Fibroblast of skin of right quadriceps (primary cell): Measurements from ENCODE around the gene MAEA.

ENCODE experiments used
- DNase-seq: peaks from one replicate; pipeline ENCODE4 v3.0.0-alpha.2; 2013

The MAEA gene

GRCh38 chr4:1289207-1290164, at the start of gene MAEA:
Gene MAEA, plus strand, starts transcription at chr4:1289891. Its CDS starts 23 bp downstream, at chr4:1289914.
- peak; percentile 96 for DNase-seq

GRCh38 chr4:1239950-1240307, 49.8 kb upstream of the MAEA start:
- DNase-seq, result no peak

DNA sequence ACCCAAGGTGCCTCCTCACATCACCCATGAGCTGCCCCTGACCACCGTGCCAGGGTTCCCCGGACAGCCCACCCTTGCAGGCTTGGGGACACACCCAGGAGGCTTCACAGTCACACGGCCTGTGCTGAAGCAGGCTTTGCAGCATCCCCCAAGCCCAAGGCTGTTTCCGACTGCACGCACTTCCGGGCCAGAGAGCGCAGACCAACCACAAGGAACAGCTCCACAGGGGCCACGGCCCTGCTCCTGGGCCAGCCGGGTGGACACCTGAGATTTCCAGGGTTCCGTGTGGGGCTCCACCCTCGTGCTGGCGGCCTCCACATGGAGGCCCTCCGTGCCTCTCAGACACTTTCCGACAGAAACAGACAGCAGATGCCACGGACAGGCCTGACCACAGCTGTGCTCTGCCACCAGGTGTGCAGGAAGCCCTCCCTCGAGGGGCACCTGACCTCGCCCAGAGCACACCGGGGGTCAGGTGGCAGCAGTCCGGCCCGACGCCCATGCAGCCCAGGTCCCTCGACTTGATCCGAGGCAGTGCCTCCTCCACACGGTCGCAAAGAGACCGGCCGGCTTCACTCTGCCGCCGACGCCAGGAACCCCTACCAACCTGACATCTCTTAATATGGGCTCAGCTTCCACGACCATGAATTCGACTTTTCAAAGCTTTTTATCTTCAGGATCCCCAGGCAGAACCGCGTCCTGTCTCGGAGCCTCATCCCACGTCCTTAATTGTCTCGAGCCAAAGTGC, 48.8 kb upstream of the MAEA start:
- no peak for DNase-seq

DNA sequence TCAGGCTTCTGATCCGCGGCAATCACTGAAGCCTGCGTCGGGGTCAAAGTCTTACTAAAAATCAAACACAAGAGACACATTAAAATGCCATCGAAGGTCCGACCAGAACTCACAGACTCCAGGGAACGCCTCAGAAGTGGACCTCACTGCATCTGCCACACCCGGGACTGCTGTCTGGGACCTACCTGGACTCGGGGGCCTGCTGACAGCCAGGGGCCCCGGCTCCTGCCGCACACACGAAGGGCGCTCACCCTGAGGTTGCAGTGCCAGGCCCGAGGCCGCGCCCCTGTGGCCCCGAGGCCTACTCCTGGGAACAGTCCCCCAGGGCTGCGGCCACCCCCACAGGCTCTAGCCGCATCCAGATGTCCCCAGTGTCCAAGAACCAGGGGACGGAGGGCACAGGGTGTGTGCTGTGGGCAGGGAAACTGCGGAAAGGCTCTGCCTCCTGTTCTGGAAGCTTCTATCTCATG, 48.2 kb upstream of the MAEA start:
- DNase-seq, result no peak

- no peak for DNase-seq
Measured at GRCh38 chr4:1241936-1242505, 47.7 kb upstream of the MAEA start.

DNA sequence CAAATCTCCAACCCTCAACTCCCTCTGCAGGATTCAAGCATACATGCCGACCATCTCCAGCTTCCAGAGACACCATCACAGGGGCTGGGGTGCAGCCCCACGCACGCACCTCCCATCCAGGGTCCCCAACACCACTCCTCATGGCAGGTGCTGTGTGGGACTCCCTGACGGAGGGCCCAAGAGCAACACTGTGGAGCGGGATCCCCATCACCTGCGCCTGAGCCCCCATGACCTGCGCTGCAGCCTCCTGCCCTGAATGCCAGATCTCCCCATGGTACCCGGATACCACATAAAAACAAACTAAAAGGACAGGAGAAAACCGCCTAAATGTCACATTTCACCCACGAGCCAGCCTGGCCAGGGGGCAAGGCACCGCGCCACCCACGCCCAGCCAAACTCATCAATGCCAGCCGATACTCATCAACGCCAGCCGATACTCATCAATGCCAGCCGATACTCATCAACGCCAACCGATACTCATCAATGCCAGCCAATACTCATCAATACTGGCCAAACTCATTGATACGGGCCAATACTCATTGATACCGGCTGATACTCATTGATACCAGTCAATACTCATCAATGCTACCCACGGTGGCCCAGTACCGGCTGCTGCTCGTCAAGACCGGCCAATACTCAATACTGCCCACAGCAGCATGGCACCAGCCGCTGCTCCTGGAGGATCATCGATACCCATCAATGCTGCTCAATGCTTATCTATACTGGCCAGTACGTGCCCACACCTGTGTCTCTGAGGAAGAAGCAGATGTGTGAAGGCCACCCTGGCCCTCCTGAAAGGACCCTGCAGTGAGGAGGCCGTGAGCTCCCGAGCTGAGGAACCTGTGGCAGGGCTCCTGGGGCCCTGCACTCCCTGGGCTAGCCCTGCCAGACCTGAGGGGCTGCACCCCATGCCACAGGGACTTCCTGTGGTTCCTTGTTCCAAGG, 46.9 kb upstream of the MAEA start:
- DNase-seq, result no peak

DNA sequence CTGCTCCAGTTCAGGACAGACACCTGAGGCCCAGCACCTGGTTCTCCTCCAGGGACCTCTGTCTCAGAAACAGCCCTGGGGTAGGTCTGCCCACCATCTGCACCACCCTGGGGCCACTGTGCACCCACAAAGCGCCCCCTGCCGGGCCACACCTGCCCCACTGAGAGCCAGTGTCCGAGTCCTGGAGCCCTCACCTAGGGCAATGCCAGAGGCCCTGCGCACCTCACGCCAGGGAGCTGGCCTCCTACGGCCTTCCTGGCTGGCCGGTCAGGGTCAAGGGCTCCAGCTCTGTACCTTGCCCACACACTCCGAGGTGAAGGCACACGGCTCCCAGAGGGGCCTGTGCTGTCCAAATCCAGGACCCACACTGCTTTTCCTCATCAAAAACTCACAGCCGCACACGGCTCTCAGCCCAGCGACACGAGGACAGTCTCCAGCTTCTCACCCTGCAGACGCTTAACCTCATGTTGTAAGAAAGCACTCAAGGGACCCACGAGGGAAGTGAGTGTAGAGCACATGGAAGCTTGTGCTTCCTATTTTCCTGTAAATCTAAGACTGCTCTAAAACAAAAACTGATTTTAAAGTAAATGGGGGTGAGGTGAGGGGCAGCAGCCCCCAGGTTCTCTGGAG, 46.1 kb upstream of the MAEA start:
- DNase-seq, result no peak

DNA sequence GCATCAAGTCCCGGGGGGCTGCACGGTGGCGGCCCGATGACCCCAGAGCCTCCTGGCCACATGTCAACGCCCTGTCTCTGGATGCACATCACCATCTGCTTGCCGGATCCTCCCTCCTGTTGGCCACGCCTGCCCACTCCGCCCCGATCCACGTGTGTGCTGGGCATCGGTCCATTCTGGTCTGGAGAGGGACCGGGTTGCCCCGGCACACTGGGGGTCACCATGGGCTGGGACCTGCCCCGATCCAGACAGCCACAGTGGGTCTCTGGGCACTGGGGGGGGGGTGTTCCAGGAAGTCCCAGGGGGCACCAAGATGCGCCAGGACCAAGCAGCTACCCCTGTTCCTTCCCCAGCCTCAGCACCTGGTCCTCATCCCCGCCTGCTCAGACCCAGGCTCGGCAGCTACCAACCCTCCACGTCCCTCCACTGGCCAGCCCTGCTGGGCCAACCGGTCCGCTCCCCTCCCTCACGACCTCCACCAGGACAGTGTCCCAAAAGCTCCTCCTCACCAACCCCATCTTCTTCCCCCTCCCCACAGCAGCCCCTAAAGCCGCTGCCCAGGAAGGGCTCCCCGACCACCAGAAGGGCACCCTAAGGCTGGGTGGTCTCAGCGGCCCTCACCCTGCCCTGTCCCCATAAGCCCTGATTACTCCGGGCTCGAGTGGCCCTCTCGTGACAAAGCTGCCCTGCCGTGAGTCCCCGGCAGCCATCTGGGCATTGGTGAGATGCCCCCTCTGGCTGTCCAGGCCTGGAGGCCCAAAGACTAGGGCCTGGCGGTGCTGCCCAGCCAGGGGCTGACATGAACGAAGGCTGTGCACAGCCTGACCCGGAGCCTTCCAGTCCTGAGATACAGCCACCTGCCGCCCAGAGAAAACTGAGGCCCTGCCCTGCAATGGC, 45.4 kb upstream of the MAEA start:
- no peak for DNase-seq

GRCh38 chr4:1244978-1245471, 44.7 kb upstream of the MAEA start:
- DNase-seq, result no peak

- DNase-seq, result no peak
Measured at GRCh38 chr4:1245481-1246051, 44.1 kb upstream of the MAEA start.

GRCh38 chr4:1246111-1246881, 43.4 kb upstream of the MAEA start:
- DNase-seq, result no peak

DNA sequence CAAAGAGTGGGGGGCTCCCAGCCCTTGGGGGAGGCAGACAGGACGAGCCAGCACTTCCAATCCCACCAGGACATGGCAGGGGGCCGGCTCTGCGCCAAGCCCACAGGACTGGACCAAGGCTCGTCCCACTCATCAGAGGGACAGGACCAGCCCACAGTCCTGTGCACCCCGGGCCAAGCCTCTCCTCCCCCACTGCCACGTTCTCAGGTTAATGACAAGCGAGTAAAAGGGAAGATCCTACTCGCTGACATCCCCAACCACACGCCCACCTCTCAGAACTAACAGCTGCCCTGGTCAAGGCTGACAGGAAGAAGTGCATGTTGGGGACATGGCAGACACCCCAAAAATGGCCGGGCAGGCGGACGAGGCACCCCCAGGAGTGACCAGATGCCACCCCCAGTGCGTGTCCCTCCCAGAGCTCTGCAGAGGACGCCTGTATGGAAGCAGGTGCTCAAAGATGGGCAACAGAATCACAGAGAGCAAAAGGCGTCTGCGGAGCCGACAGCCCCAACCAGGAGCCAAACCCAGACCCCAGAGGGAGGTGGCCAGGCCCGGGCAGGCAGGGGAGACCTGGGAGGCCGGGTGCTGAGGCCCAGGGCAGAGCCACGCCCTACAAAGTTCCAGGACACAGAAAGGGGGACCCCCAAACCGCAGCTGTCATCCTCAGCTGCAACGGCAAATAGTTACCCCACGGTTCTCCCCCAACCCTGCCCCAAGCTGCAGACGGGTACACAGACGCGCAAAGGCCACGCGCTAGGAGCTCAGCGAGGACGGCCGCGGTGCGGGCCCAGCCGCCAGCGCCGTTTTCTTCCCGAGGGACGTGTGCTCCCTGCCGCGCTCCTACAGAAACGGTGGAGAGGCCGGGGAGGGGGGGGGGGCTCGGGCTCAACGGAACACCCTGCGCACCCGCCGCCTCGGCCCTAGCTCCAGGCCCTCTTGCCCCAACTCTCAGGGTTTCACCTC, 42.5 kb upstream of the MAEA start:
- DNase-seq, result no peak

DNA sequence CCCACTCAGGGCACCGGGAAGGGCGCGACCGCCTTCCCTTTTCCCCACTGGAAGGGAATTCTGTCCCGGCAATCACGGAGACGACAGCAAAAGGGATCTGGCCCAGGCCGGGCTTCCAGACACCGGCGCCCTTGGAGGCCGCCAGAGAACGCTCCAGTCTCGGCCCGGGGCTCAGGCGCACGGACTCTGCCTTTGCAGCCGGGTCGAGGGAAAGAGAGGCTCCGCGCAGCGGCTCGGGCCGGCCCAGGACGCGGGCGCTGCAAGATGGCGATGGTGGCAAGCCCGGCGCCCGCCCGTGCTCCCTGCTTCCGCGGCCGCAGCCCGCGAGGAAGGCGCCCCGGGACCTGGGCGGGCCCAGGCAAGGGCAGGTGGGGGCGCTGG, 41.8 kb upstream of the MAEA start:
- DNase-seq, result no peak

DNA sequence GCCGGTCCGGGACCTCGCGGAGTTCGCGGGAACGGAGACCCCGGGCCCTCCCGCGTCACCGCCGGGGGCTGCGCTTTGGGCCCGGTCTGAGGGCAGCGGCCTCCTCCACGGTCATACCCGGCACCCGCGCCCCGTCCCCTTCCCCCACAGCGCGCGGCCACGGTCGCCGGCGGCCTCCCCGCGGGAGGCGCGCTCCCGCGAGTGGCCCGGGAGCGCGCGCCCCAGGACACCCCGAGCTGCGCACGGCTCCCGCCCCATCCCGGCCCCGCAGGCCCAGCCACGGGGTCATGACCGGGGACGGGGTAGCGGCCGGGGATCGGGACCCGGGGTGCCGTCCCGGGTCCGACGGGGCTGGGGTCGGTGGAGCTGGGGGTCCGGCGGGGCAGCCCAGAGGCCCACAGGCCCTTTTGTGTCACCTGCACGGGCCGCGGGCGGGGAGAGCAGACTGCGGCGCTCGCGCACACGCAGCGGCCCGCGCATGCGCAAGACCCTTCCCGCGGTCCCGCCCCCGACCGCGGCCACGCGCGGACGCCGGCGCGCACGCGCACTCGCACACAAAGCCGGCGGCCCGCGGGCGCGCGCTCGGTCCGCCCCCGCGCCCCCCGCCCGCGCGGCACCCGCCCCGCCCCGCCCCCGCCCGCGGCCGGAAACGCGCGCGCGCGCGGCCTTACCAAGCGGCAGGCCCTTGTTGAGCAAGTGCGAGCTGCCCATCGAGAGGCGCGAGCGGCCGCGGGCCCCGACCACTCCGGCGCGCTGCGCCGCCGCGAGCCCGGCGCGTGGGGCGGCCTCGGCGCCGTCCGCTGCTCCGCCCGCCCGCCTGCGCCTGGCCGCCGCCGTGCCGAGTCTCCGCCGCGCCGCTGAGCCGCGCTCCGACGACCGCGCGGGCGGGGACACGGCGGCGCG, 41.2 kb upstream of the MAEA start, which contains the start of gene CTBP1:
Gene CTBP1, minus strand, starts transcription at position 886 of the 903 bp plus-strand sequence. CDS start 7,799 bp downstream, outside the sequence.
- DNase-seq, result peak; percentile 82

GRCh38 chr4:1249148-1249730, 40.5 kb upstream of the MAEA start:
- DNase-seq, result peak; percentile 92

DNA sequence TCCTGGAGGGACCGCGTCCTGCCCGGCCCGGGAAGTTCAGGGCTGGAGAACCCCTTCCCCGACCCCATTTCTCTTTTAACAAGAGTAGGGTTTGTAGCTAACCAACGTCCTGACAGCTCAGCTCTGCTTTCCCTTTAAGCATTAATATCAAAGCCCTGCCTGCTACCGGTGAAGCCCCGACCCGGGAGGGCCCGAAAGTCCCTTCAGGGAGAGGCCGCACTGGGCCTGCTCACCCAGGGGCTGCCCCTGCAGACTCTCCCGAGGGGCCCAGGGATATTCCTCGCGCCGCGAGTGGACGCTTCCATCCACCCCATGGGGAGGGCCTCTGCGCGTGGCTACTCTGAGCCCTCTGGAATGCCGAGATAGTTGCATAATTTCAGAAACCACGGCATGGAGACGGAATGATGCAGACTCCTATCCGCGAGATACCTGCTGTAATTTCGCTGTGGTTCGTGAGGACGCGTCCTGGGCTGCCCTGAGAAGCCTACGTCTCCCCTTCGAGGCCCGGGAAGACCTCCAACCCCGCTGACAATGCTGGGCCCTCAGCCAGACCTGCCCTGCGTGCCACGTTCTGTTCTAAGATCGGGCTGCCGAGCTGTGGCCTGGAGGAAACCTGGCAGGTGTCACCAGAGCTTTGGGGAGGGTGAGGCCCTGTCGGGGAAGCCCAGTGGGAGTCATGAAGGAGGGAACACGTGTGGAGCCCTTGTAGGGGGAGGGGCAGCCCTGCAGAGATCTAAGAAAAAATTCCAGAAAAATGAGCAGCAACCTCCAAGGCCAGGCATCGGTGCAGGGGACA, 39.8 kb upstream of the MAEA start:
- DNase-seq, result peak; percentile 48
